Measurements from ENCODE around the gene FMO2.
"Not testable (repeated sequence)": the region's sequence is repeated elsewhere in the genome, so short reads cannot be mapped to it uniquely, and the experiment has no call there.

Gene FMO2

GRCh38 chr1:171221665-171222591 lies 36.8 kb downstream of the FMO2 start:
- no peak for DNase-seq

- DNase-seq = no peak
Measured at GRCh38 chr1:171222936-171223335, 37.8 kb downstream of the FMO2 start.

GRCh38 chr1:171224257-171224656 lies 39.2 kb downstream of the FMO2 start:
- not testable (repeated sequence) for DNase-seq

GRCh38 chr1:171226747-171227370 lies 41.8 kb downstream of the FMO2 start:
- DNase-seq = peak in 1 of 2 experiments; percentile 42

- DNase-seq = no peak
Measured at GRCh38 chr1:171231326-171231725, 46.2 kb downstream of the FMO2 start.

- DNase-seq = no peak
Measured at GRCh38 chr1:171233183-171233582, 48.1 kb downstream of the FMO2 start.

- not testable (repeated sequence) for DNase-seq
Measured at GRCh38 chr1:171236231-171236630, 51.1 kb downstream of the FMO2 start.

- no peak for DNase-seq
Measured at GRCh38 chr1:171243878-171244277, 58.8 kb downstream of the FMO2 start.

- peak in 1 of 2 experiments; percentile 57 for DNase-seq
Measured at GRCh38 chr1:171245458-171246064, 60.5 kb downstream of the FMO2 start.

- no peak for DNase-seq
Measured at GRCh38 chr1:171247501-171247900, 62.4 kb downstream of the FMO2 start.

- no peak for DNase-seq
Measured at GRCh38 chr1:171248302-171248701, 63.2 kb downstream of the FMO2 start, which contains the start of gene FMO1. FMO1 (plus strand) TSS chr1:171248494; CDS start chr1:171258088, 9,594 bp downstream.

GRCh38 chr1:171248841-171249240 lies 63.7 kb downstream of the FMO2 start:
- no peak for DNase-seq

- DNase-seq = no peak
Measured at GRCh38 chr1:171250263-171250662, 65.2 kb downstream of the FMO2 start.

GRCh38 chr1:171251042-171251951 lies 66.2 kb downstream of the FMO2 start:
- DNase-seq = peak in 1 of 2 experiments; percentile 4

GRCh38 chr1:171251952-171252300 lies 66.8 kb downstream of the FMO2 start:
- no peak for DNase-seq

GRCh38 chr1:171252482-171252881 lies 67.4 kb downstream of the FMO2 start:
- no peak for DNase-seq

GRCh38 chr1:171254859-171255258 lies 69.8 kb downstream of the FMO2 start:
- no peak for DNase-seq

- DNase-seq = no peak
Measured at GRCh38 chr1:171256940-171257606, 72.0 kb downstream of the FMO2 start.

GRCh38 chr1:171257607-171258076 lies 72.5 kb downstream of the FMO2 start:
- DNase-seq = no peak

GRCh38 chr1:171258429-171258828 lies 73.3 kb downstream of the FMO2 start:
- DNase-seq = no peak

- no peak for DNase-seq
Measured at GRCh38 chr1:171258943-171259342, 73.8 kb downstream of the FMO2 start.
